PC-9 (cell line): Measurements from ENCODE around the gene LHFPL2. TPM values are rescaled to one million over a fixed set of nuclear protein-coding genes. Genes with fewer than 3 reads are reported as not detected.
A peak's percentile ranks its signal among the peaks of the same experiment; 100 is the strongest.

Experiments
- BruUV-seq: library from RNA; stranded (reverse); fragments of 400-500 nt; replicated peaks from 2 replicates; lab custom pipeline; 2021; lab: Mats Ljungman, UMichigan
- CTCF ChIA-PET: fragments of 300-600 bp; sonication (Branson Sonifier 250); formaldehyde crosslinking; loops from one replicate; lab custom pipeline; 2022; ENCODE audit warnings: antibody characterized with exemption; lab: Charles Lee
- POLR2A ChIA-PET: fragments of 300-600 bp; sonication (Branson Sonifier 250); formaldehyde crosslinking; loops from one replicate; lab custom pipeline; 2022; ENCODE audit warnings: antibody characterized with exemption; ENCODE audit not compliant: unreplicated experiment; lab: Charles Lee
- DNase-seq, 2 experiments: peaks; one replicate each; pipeline versions ENCODE4 v3.0.0 to v3.0.0-alpha.2; 2015 to 2022; ENCODE audit warnings: mixed read lengths in 1 of 2
- H2AFZ ChIP-seq: fragments of 200-600 bp; sonication (generic); 2 replicates; pipeline ENCODE4 v1.8.1; 2017; ENCODE audit warnings: antibody characterized with exemption
- H3F3A ChIP-seq: fragments of 200-600 bp; sonication (generic); 2 replicates; pipeline ENCODE4 v1.8.1; 2017; ENCODE audit warnings: antibody characterized with exemption, mild to moderate bottlenecking, low read depth; ENCODE audit not compliant: insufficient read depth
- H3K27ac ChIP-seq: fragments of 200-600 bp; sonication (generic); 2 replicates; pipeline ENCODE4 v1.6.1; 2016; ENCODE audit warnings: mixed run types
- H3K27me3 ChIP-seq: fragments of 200-600 bp; sonication (generic); 2 replicates; pipeline ENCODE4 v1.6.1; 2016; ENCODE audit warnings: low read depth, mixed run types; ENCODE audit not compliant: insufficient read depth
- H3K36me3 ChIP-seq: fragments of 200-600 bp; sonication (generic); 2 replicates; pipeline ENCODE4 v1.6.1; 2016; ENCODE audit warnings: low read depth, mixed run types
- H3K4me1 ChIP-seq: fragments of 200-600 bp; sonication (generic); replicated peaks from 2 replicates; pipeline ENCODE4 v1.6.1; 2016; ENCODE audit warnings: mixed run types; ENCODE audit not compliant: insufficient read depth
- H3K4me2 ChIP-seq: fragments of 200-600 bp; sonication (generic); 2 replicates; pipeline ENCODE4 v1.6.1; 2017; ENCODE audit warnings: mixed run types
- H3K4me3 ChIP-seq: fragments of 200-600 bp; sonication (generic); 2 replicates; pipeline ENCODE4 v1.6.1; 2016; ENCODE audit warnings: mixed run types
- H3K79me2 ChIP-seq: fragments of 200-600 bp; sonication (generic); 2 replicates; pipeline ENCODE4 v1.6.1; 2017; ENCODE audit warnings: low read depth, mixed run types
- H3K9me2 ChIP-seq: fragments of 200-600 bp; sonication (generic); 2 replicates; pipeline ENCODE4 v1.8.1; 2017; ENCODE audit warnings: mild to moderate bottlenecking; ENCODE audit not compliant: insufficient read depth
- H3K9me3 ChIP-seq: fragments of 200-600 bp; sonication (generic); 2 replicates; pipeline ENCODE4 v1.8.1; 2016; ENCODE audit warnings: low read depth; ENCODE audit not compliant: insufficient read depth
- H4K20me1 ChIP-seq: fragments of 200-600 bp; sonication (generic); 2 replicates; pipeline ENCODE4 v1.8.1; 2017; ENCODE audit not compliant: insufficient read depth
- CTCF ChIP-seq: fragments of 200-600 bp; sonication (generic); conservative IDR thresholded peaks from 2 replicates; pipeline ENCODE4 v1.6.1; 2017; ENCODE audit warnings: mixed run types, antibody characterized with exemption, mild to moderate bottlenecking, moderate library complexity
- EZH2 ChIP-seq: fragments of 200-600 bp; sonication (generic); IDR thresholded peaks from 2 replicates; pipeline ENCODE4 v1.8.0; 2017; ENCODE audit warnings: antibody characterized with exemption, low read depth
- intact Hi-C: fragments of 100-400 bp; cut with micrococcal nuclease; formaldehyde crosslinking; loops from one replicate; pipeline ENCODE4 v1.10.0; 2022; ENCODE audit not compliant: unreplicated experiment
- total RNA-seq: library from RNA; stranded (reverse); gene quantifications from 2 replicates; pipeline ENCODE4 v1.2.3, GENCODE V29; 2021

Gene LHFPL2
- total RNA-seq, 1 experiment from 2014 or later: 10.1 TPM

- DNase-seq: no peak
- Histone ChIP-seq H3K9me2 (no peaks in the 10 kb centered on the region), H3K9me3 (no peaks in the 10 kb centered on the region), H3K4me3 (no peak overlapping the region), H3K27ac (no peak overlapping the region), H3F3A (peaks cover 28% of the 10 kb centered on the region; the same call in 1 of the 2 replicates), H3K79me2 (0 out of 2 replicates have a peak, but pooled peaks cover 7% of the 10 kb centered on the region), H3K36me3 (peaks cover 6% of the 10 kb centered on the region; the same call in 1 of the 2 replicates), H2AFZ (no peak overlapping the region), H3K27me3 (no peaks in the 10 kb centered on the region), H4K20me1 (no peaks in the 10 kb centered on the region), H3K4me1 (peaks cover 37% of the 10 kb centered on the region), H3K4me2 (no peak overlapping the region)
- ChIA-PET CTCF (no interaction called here), POLR2A (no interaction called here)
- BruUV-seq: no TSS peak
- intact Hi-C loops: no loop called here
- no peak for TF ChIP-seq CTCF
These were observed 43.8 kb downstream of the LHFPL2 start for GRCh38 chr5:78604689-78605285.

- Histone ChIP-seq H3K27me3 (no peaks in the 10 kb centered on the region), H2AFZ (no peak overlapping the region), H3K9me2 (no peaks in the 10 kb centered on the region), H3K36me3 (peaks cover 6% of the 10 kb centered on the region; the same call in 1 of the 2 replicates), H4K20me1 (no peaks in the 10 kb centered on the region), H3K4me2 (no peak overlapping the region), H3F3A (peaks cover 32% of the 10 kb centered on the region; the same call in 1 of the 2 replicates), H3K4me1 (peaks cover 43% of the 10 kb centered on the region), H3K79me2 (0 out of 2 replicates have a peak, but pooled peaks cover 11% of the 10 kb centered on the region), H3K4me3 (no peak overlapping the region), H3K27ac (no peak overlapping the region), H3K9me3 (no peaks in the 10 kb centered on the region)
- ChIA-PET POLR2A (no interaction called here), CTCF (interaction anchor here (0.7 kb wide), 1 partner anchor 317 kb away, joined by 5 read pairs; no protein-coding TSS in a partner anchor)
- no peak for TF ChIP-seq EZH2
- no peak for TF ChIP-seq CTCF
- intact Hi-C loops: no loop called here
- DNase-seq: no peak
- no TSS peak for BruUV-seq
These were observed 44.9 kb downstream of the LHFPL2 start for GRCh38 chr5:78603636-78604175.

GRCh38 chr5:78602400-78602799, 46.2 kb downstream of the LHFPL2 start:
- Histone ChIP-seq H3K9me2 (no peaks in the 10 kb centered on the region), H3K36me3 (peaks cover under 1% of the 10 kb centered on the region; the same call in 1 of the 2 replicates), H3K4me1 (peaks cover 44% of the 10 kb centered on the region), H3K4me2 (no peak overlapping the region), H3K4me3 (no peak overlapping the region), H4K20me1 (no peaks in the 10 kb centered on the region), H2AFZ (no peak overlapping the region), H3K9me3 (no peaks in the 10 kb centered on the region), H3K79me2 (0 out of 2 replicates have a peak, but pooled peaks cover 13% of the 10 kb centered on the region), H3F3A (peaks cover 37% of the 10 kb centered on the region), H3K27ac (peak overlapping the region; percentile 25; the same call in 1 of the 2 replicates), H3K27me3 (no peaks in the 10 kb centered on the region)
- intact Hi-C loops: no loop called here
- ChIA-PET CTCF (no interaction called here), POLR2A (no interaction called here)
- DNase-seq: peak in 1 of 2 experiments; percentile 47
- BruUV-seq: no TSS peak
- no peak for TF ChIP-seq CTCF
- no peak for TF ChIP-seq EZH2
